Stimulated activated memory B cell treated with anti-CD40 and anti-IgM and Interleukin-4, amounts not matched to agents 10 μg/mL and 1 μg/mL and 100 μg/mL, for 72 hours (primary cell): ENCODE data around the gene RBL1.
A peak's percentile ranks its signal among the peaks of the same experiment; 100 is the strongest.
"Not testable (repeated sequence)": the region's sequence is repeated elsewhere in the genome, so short reads cannot be mapped to it uniquely, and the experiment has no call there.

ENCODE experiments used
- ATAC-seq: fragments of 150-1000 bp; cut with Tn5 transposase; 2 replicates; pipeline ENCODE4 v1.10.0; 2021
- H3K27ac Mint-ChIP-seq: one replicate; pipeline ENCODE4 v1.8.0; 2022; ENCODE audit warnings: mild to moderate bottlenecking, mixed read lengths
- H3K27me3 Mint-ChIP-seq: one replicate; pipeline ENCODE4 v1.8.0; 2022; ENCODE audit warnings: mixed read lengths
- H3K36me3 Mint-ChIP-seq: one replicate; pipeline ENCODE4 v1.8.0; 2022; ENCODE audit warnings: mixed read lengths
- H3K4me1 Mint-ChIP-seq: one replicate; pipeline ENCODE4 v1.8.0; 2022; ENCODE audit warnings: mixed read lengths
- H3K4me3 Mint-ChIP-seq: one replicate; pipeline ENCODE4 v1.8.0; 2022; ENCODE audit warnings: mild to moderate bottlenecking, moderate library complexity, mixed read lengths
- H3K9me3 Mint-ChIP-seq: one replicate; pipeline ENCODE4 v1.8.0; 2022; ENCODE audit warnings: mixed read lengths

Gene RBL1

GRCh38 chr20:37039366-37039765 is 56.4 kb downstream of the RBL1 start:
- not testable (repeated sequence) for ATAC-seq, H3K9me3 Mint-ChIP-seq, H3K4me3 Mint-ChIP-seq, H3K27ac Mint-ChIP-seq, H3K27me3 Mint-ChIP-seq
- Mint-ChIP-seq H3K4me1 (peaks cover 25% of the 10 kb centered on the region), H3K36me3 (peaks cover 52% of the 10 kb centered on the region)

DNA sequence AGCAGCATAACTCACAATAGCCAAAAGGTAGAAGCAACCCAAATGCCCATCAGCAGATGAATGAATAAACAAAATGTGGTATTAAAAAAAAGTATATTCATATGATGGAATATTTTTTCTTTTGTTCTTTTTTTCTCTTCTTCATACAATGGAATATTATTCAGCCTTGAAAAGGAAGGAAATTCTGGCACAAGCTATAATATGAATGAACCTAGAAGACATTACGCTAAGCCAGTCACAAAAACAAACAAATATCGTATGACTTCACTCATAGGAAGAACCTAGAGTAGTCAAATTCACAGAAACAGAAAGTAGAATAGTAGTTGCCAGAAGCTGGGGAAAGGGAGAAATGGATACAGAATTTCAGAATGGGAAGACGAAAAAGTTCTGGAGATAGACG is 63.7 kb downstream of the RBL1 start:
- Mint-ChIP-seq H3K36me3 (peaks cover 59% of the 10 kb centered on the region), H3K4me3 (no peak overlapping the region), H3K27ac (no peak overlapping the region), H3K27me3 (no peaks in the 10 kb centered on the region), H3K4me1 (no peaks in the 10 kb centered on the region), H3K9me3 (peaks cover 3% of the 10 kb centered on the region)
- no peak for ATAC-seq

DNA sequence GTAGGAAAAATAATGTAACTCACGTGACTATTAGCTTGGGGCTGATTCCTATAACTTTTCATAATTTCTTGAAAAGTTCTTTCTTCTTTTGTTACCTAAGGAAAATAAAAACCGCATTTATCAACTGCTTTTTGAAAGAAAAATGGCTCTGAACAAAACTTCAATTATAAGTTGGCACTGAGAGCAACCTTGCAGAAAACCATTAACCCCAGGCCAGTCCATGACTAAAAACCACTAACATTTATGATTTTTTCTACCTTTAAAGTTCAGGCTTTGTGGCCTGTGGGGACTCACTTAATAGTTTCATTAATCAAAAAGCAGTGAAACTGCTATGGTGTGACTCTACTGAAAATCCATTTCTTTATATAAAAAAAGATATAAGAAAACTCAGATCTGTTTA is 75.2 kb downstream of the RBL1 start:
- H3K4me1 Mint-ChIP-seq = no peaks in the 10 kb centered on the region
- no peak for ATAC-seq

DNA sequence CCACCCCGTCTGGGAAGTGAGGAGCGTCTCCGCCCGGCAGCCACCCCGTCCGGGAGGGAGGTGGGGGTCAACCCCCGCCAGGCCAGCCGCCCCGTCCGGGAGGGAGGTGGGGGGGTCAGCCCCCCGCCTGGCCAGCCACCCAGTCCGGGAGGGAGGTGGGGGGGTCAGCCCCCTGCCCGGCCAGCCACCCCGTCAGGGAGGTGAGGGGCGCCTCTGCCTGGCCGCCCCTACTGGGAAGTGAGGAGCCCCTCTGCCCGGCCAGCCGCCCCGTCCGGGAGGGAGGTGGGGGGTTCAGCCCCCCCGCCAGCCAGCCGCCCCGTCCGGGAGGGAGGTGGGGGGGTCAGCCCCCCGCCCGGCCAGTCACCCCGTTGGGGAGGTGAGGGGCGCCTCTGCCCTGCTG is 83.2 kb downstream of the RBL1 start:
- ATAC-seq, H3K27me3 Mint-ChIP-seq, H3K4me3 Mint-ChIP-seq, H3K9me3 Mint-ChIP-seq, H3K27ac Mint-ChIP-seq: not testable (repeated sequence)
- Mint-ChIP-seq H3K36me3 (peaks cover 13% of the 10 kb centered on the region), H3K4me1 (peaks cover 17% of the 10 kb centered on the region)

More for the DNA sequence above, 75.2 kb downstream of the RBL1 start:
- Mint-ChIP-seq H3K4me3 (no peak overlapping the region), H3K27ac (no peak overlapping the region), H3K9me3 (no peaks in the 10 kb centered on the region), H3K27me3 (no peaks in the 10 kb centered on the region), H3K36me3 (peaks cover 46% of the 10 kb centered on the region)

- H3K4me1 Mint-ChIP-seq = peaks cover 21% of the 10 kb centered on the region
- ATAC-seq, H3K4me3 Mint-ChIP-seq, H3K9me3 Mint-ChIP-seq, H3K27ac Mint-ChIP-seq, H3K27me3 Mint-ChIP-seq, H3K36me3 Mint-ChIP-seq: not testable (repeated sequence)
These were observed 83.9 kb downstream of the RBL1 start for GRCh38 chr20:37011858-37012257.

GRCh38 chr20:37011147-37011546 is 84.7 kb downstream of the RBL1 start:
- Mint-ChIP-seq H3K4me1 (peaks cover 23% of the 10 kb centered on the region), H3K4me3 (no peak overlapping the region), H3K27ac (no peak overlapping the region), H3K36me3 (no peaks in the 10 kb centered on the region), H3K27me3 (no peaks in the 10 kb centered on the region), H3K9me3 (no peaks in the 10 kb centered on the region)
- ATAC-seq = no peak

DNA sequence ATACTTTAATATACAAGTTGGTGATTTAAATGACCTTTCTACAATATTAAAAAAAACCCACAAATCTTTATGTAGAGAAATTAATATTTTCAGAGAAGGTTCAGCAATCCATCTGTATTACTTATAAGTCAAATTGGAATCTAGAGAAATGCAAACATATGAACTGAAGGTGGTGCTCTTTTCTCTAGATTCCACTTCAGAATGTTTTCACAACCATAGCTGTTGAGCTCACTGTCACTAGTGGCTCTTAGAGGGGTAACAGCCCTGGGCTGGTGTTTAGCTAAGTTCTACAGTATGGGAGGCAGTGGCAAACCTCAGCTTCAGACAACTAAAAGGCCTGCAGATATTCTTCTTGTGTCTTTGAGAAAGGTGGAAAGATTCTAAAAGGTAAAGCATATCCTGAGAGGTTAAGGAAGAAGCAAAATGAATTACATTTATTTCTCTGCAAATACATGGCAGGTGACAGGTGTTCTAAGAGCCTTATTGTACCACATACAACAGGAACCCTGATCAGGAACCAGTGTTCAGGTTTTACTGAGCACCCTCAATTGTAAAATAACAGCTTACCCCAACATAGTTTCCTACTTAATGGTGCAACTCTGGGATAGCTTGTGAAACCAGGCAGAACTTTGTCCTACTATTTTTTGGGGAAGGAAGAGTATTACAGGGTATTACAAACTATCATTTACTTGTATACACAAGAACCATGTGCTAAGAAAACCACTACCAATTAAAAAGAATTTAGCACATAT is 87.7 kb downstream of the RBL1 start:
- H3K36me3 Mint-ChIP-seq = peaks cover 8% of the 10 kb centered on the region
- H3K4me1 Mint-ChIP-seq = peaks cover 35% of the 10 kb centered on the region
- peak; percentile 37 for ATAC-seq
- no peaks in the 10 kb centered on the region for H3K9me3 Mint-ChIP-seq
- H3K4me3 Mint-ChIP-seq = no peak overlapping the region
- no peaks in the 10 kb centered on the region for H3K27me3 Mint-ChIP-seq
- peak overlapping the region; percentile 51 for H3K27ac Mint-ChIP-seq

GRCh38 chr20:37005062-37005942 is 90.5 kb downstream of the RBL1 start:
- not testable (repeated sequence) for H3K27me3 Mint-ChIP-seq, H3K4me3 Mint-ChIP-seq, H3K9me3 Mint-ChIP-seq
- peaks cover 35% of the 10 kb centered on the region for H3K4me1 Mint-ChIP-seq
- ATAC-seq = peak; percentile 97
- H3K27ac Mint-ChIP-seq = peak overlapping the region; percentile 77
- H3K36me3 Mint-ChIP-seq = peaks cover 16% of the 10 kb centered on the region

DNA sequence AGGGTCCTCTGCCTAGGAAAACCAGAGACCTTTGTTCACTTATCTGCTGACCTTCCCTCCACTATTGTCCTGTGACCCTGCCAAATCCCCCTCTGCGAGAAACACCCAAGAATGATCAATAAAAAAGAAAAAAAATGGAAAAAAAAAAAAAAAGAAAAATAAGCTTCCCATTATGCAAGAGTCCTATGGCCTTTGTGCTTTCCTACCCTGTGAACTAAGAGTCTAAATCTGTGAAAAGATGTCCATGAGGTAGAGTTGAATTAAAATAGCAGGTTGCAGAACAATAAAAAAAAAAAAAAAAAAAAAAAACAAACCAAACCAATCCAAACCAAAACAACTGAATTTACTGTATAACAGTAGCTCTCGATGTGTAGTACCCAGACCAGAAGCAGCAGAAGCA is 94.2 kb downstream of the RBL1 start:
- H3K4me3 Mint-ChIP-seq, H3K27me3 Mint-ChIP-seq, H3K27ac Mint-ChIP-seq, H3K9me3 Mint-ChIP-seq, ATAC-seq: not testable (repeated sequence)
- Mint-ChIP-seq H3K36me3 (peaks cover 26% of the 10 kb centered on the region), H3K4me1 (peaks cover 14% of the 10 kb centered on the region)

- not testable (repeated sequence) for ATAC-seq, H3K9me3 Mint-ChIP-seq, H3K4me3 Mint-ChIP-seq, H3K4me1 Mint-ChIP-seq, H3K27me3 Mint-ChIP-seq, H3K27ac Mint-ChIP-seq
- peaks cover 38% of the 10 kb centered on the region for H3K36me3 Mint-ChIP-seq
These were observed 95.6 kb downstream of the RBL1 start for GRCh38 chr20:37000171-37000570.

DNA sequence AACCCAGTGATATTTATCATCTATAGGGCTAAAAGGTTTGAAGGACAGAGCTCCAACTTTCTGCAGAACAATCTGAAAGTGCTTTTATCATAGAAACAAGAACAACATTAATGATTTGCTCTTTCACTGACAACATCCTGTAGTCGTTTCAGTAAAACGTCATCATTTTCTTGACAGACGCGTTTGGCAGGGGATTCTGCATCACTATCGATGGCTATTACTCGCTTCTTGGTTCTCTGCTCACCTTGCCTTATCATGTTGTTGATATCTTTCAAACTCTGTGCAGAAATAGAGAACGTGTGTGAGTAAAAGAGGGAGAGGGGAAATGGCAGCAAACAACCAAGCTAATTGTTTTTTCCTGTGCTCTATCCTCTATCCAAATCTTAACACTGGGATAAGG is 97.1 kb downstream of the RBL1 start:
- no peak for ATAC-seq
- no peak overlapping the region for H3K27ac Mint-ChIP-seq
- H3K36me3 Mint-ChIP-seq = peaks cover 49% of the 10 kb centered on the region

DNA sequence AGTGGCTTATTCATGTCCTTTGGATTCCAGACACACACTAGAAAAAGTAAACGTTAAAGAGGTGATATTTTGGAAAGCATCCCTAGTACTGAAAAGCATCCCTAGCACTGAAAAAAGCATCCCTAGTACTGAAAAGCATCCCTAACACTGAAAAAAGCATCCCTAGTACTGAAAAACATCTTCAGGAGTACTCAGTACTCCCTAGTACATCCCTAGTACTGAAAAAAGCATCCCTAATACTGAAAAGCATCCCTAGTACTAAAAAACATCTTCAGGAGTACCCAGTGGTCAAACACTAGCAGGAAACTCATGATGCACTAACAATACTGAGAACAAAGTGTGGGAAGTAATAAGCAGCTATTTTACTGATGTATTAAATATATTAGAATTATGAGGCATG is 98.7 kb downstream of the RBL1 start:
- H3K27ac Mint-ChIP-seq = no peak overlapping the region

More for the DNA sequence above, 97.1 kb downstream of the RBL1 start:
- Mint-ChIP-seq H3K4me3 (no peak overlapping the region), H3K4me1 (no peaks in the 10 kb centered on the region), H3K27me3 (no peaks in the 10 kb centered on the region), H3K9me3 (no peaks in the 10 kb centered on the region)

DNA sequence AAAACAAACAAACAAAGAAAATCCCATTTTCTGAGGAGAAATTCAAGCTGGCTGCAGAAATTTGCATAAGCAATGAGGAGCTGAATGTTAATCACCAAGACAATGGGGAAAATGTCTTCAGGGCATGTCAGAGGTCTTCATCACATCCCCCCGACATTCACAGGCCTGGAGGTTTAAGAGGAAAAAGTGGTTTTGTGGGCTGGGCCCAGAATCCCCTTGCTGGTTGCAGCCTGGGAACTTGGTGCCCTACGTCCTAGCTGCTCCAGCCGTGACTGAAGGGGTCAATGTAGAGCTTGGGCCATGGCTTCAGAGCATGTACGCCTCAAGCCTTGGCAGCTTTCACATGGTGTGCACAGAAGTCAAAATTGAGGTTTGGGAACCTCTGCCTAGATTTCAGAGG is 101.6 kb downstream of the RBL1 start:
- not testable (repeated sequence) for H3K4me1 Mint-ChIP-seq, H3K27me3 Mint-ChIP-seq, H3K27ac Mint-ChIP-seq, ATAC-seq, H3K4me3 Mint-ChIP-seq, H3K9me3 Mint-ChIP-seq
- peaks cover 42% of the 10 kb centered on the region for H3K36me3 Mint-ChIP-seq

More for the DNA sequence above, 98.7 kb downstream of the RBL1 start:
- no peaks in the 10 kb centered on the region for H3K27me3 Mint-ChIP-seq
- peaks cover 44% of the 10 kb centered on the region for H3K36me3 Mint-ChIP-seq
- no peak overlapping the region for H3K4me3 Mint-ChIP-seq
- no peak for ATAC-seq
- H3K9me3 Mint-ChIP-seq = peaks cover 6% of the 10 kb centered on the region
- no peaks in the 10 kb centered on the region for H3K4me1 Mint-ChIP-seq

DNA sequence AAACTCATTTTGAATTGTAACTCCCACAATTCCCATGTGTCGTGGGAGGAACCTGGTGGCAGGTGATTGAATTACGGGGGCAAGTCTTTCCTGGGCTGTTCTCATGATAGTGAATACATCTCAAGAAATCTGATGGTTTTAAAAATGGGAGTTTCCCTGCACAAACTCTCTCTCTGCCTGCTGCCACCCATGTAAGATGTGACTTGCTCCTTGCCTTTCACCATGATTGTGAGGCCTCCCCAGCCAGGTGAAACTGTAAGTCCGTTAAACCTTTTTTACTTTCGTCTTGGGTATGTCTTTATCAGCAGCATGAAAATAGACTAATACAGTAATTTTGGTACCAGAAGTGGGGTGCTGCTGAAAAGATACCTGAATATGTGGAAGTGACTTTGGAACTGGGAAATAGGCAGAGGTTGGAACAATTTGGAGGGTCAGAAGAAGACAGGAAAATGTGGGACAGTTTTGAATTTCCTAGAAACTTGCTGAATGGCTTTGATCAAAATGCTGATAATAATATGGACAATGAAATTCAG is 102.9 kb downstream of the RBL1 start:
- H3K4me3 Mint-ChIP-seq = no peak overlapping the region
- peaks cover 6% of the 10 kb centered on the region for H3K9me3 Mint-ChIP-seq
- H3K27ac Mint-ChIP-seq = no peak overlapping the region
- no peaks in the 10 kb centered on the region for H3K4me1 Mint-ChIP-seq
- peaks cover 38% of the 10 kb centered on the region for H3K36me3 Mint-ChIP-seq
- no peaks in the 10 kb centered on the region for H3K27me3 Mint-ChIP-seq
- ATAC-seq = no peak

- Mint-ChIP-seq H3K4me3 (no peak overlapping the region), H3K27me3 (no peaks in the 10 kb centered on the region), H3K27ac (no peak overlapping the region), H3K4me1 (no peaks in the 10 kb centered on the region), H3K36me3 (peaks cover 33% of the 10 kb centered on the region), H3K9me3 (peaks cover 6% of the 10 kb centered on the region)
- ATAC-seq = no peak
These were observed 104.1 kb downstream of the RBL1 start for GRCh38 chr20:36991703-36992102.
